Keratinocyte (primary cell): ENCODE measurements around the gene GRAMD4. TPM values are rescaled to one million over a fixed set of nuclear protein-coding genes. Genes with fewer than 3 reads are reported as not detected.

Source experiments
- DNase-seq: peaks from one replicate; pipeline ENCODE4 v3.0.0-alpha.2; 2011; ENCODE audit warnings: low read depth, missing footprints, low spot score
- FAIRE-seq: peaks from 2 replicates; lab custom pipeline; 2011; peaks lifted over from hg19 to GRCh38; lab: Jason Lieb, UNC
- H2AFZ ChIP-seq: 2 replicates; pipeline ENCODE4 v1.6.0; 2012; ENCODE audit warnings: low read length, control low read depth, inconsistent platforms; ENCODE audit not compliant: control insufficient read depth
- H3K27ac ChIP-seq: 2 replicates; pipeline ENCODE4 v1.5.1; 2011; ENCODE audit warnings: low read length; ENCODE audit not compliant: control insufficient read depth, insufficient read depth
- H3K27me3 ChIP-seq: 3 replicates; pipeline ENCODE4 v1.6.0; 2011; ENCODE audit warnings: low read length; ENCODE audit not compliant: control insufficient read depth, insufficient read depth; ENCODE audit errors: extremely low read depth
- H3K36me3 ChIP-seq, 2 experiments: 2 replicates in 1 of 2; 3 replicates in 1 of 2; pipeline ENCODE4 v1.5.1; 2011; ENCODE audit warnings: low read length in 2 of 2, mild to moderate bottlenecking in 1 of 2; ENCODE audit not compliant: control insufficient read depth in 2 of 2, insufficient read depth in 2 of 2; ENCODE audit errors: extremely low read depth in 1 of 2
- H3K4me1 ChIP-seq: 3 replicates; pipeline ENCODE4 v1.5.1; 2011; ENCODE audit warnings: low read length; ENCODE audit not compliant: control insufficient read depth, insufficient read depth; ENCODE audit errors: extremely low read depth
- H3K4me2 ChIP-seq: 3 replicates; pipeline ENCODE4 v1.6.0; 2011; ENCODE audit warnings: low read depth, low read length; ENCODE audit not compliant: control insufficient read depth, insufficient read depth; ENCODE audit errors: extremely low read depth
- H3K4me3 ChIP-seq, 3 experiments: fragments of 200-600 bp in 1 of 3; sonication (generic) in 1 of 3; 2 replicates in 2 of 3; 3 replicates in 1 of 3; pipeline ENCODE4 v1.5.1; 2011 to 2016; ENCODE audit warnings: low read length in 3 of 3, mild to moderate bottlenecking in 3 of 3, control low read depth in 2 of 3, inconsistent platforms in 1 of 3, low read depth in 1 of 3, mixed read lengths in 1 of 3, mixed run types in 1 of 3, moderate library complexity in 1 of 3; ENCODE audit not compliant: control insufficient read depth in 2 of 3, insufficient read depth in 2 of 3; ENCODE audit errors: extremely low read depth in 1 of 3
- H3K79me2 ChIP-seq: 2 replicates; pipeline ENCODE4 v1.6.0; 2012; ENCODE audit warnings: low read length; ENCODE audit not compliant: control insufficient read depth, insufficient read depth
- H3K9ac ChIP-seq: 3 replicates; pipeline ENCODE4 v1.6.0; 2011; ENCODE audit warnings: low read length; ENCODE audit not compliant: control insufficient read depth, insufficient read depth; ENCODE audit errors: extremely low read depth
- H3K9me1 ChIP-seq: 3 replicates; pipeline ENCODE4 v1.6.0; 2011; ENCODE audit warnings: low read length; ENCODE audit not compliant: control insufficient read depth, insufficient read depth; ENCODE audit errors: extremely low read depth
- H3K9me3 ChIP-seq: 2 replicates; pipeline ENCODE4 v1.5.1; 2012; ENCODE audit warnings: low read depth, low read length; ENCODE audit not compliant: control insufficient read depth
- H4K20me1 ChIP-seq: 3 replicates; pipeline ENCODE4 v1.6.0; 2011; ENCODE audit warnings: low read length; ENCODE audit not compliant: control insufficient read depth, insufficient read depth; ENCODE audit errors: extremely low read depth
- EZH2 ChIP-seq: IDR thresholded peaks from one replicate; pipeline ENCODE4 v1.6.1; 2012; ENCODE audit warnings: inconsistent platforms, mild to moderate bottlenecking, low read length, moderate library complexity
- dilution Hi-C: fragments of 300-500 bp; cut with MboI; formaldehyde crosslinking; loops from one replicate; pipeline ENCODE4 v1.7.0; 2020; ENCODE audit warnings: low sequenced_read_pairs; ENCODE audit not compliant: extremely low pct_ligation_motif_present
- polyA plus RNA-seq, 5 experiments: library from polyadenylated mRNA; depleted of rRNA in 3 of 5; stranded (reverse) in 3 of 5; stranded (forward) in 1 of 5; unstranded in 1 of 5; fragments of >200 nt; gene quantifications; 1 replicate in 1 of 5; 2 replicates in 3 of 5; 3 replicates in 1 of 5; pipeline versions ENCODE4 v1.2.1 to v1.2.3, GENCODE V29; 2011 to 2012; ENCODE audit warnings: missing spikeins in 2 of 5, low read depth in 1 of 5, low replicate concordance in 1 of 5
- TF ChIP-seq, protein P1 (sequence below), 3 experiments: IDR thresholded peaks in 1 of 3; conservative IDR thresholded peaks in 1 of 3; optimal IDR thresholded peaks in 1 of 3; 2 replicates in 2 of 3; 3 replicates in 1 of 3; pipeline versions ENCODE3 to v1.5.1; 2011; ENCODE audit warnings: low read length in 3 of 3, mild to moderate bottlenecking in 3 of 3, moderate library complexity in 2 of 3, control low read depth in 1 of 3, inconsistent platforms in 1 of 3; ENCODE audit not compliant: insufficient read depth in 2 of 3; ENCODE audit errors: extremely low read depth in 1 of 3

GRAMD4 gene
- polyA plus RNA-seq, 1 donor (not counting 4 experiments of a cell fraction or from before 2014, with no cell fraction given) = 17.3 TPM

DNA sequence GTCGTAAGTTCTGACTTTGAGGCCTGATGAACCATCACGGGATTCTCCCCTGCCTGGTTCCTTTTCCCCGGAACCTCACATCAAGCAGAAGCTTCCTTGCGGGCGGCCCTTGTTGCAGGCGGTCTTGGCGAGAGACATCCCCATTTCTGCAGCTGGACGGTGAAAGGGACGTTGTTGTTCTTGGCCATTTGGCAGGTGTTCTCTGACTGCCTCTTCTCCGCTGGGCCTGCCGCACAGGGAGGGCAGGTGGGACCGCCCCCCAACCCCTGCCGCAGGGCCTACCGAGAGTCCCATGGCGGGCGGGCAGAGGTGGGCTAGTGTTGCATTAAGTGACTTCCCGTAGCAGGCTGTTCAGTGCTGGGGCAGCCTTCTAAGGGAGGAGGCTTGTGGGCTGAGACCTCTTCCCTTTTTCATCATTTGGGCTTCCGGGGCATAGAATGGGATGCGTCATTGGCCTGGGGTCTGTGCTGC is 26.9 kb upstream of the GRAMD4 start:
- dilution Hi-C loops = no loop called here

DNA sequence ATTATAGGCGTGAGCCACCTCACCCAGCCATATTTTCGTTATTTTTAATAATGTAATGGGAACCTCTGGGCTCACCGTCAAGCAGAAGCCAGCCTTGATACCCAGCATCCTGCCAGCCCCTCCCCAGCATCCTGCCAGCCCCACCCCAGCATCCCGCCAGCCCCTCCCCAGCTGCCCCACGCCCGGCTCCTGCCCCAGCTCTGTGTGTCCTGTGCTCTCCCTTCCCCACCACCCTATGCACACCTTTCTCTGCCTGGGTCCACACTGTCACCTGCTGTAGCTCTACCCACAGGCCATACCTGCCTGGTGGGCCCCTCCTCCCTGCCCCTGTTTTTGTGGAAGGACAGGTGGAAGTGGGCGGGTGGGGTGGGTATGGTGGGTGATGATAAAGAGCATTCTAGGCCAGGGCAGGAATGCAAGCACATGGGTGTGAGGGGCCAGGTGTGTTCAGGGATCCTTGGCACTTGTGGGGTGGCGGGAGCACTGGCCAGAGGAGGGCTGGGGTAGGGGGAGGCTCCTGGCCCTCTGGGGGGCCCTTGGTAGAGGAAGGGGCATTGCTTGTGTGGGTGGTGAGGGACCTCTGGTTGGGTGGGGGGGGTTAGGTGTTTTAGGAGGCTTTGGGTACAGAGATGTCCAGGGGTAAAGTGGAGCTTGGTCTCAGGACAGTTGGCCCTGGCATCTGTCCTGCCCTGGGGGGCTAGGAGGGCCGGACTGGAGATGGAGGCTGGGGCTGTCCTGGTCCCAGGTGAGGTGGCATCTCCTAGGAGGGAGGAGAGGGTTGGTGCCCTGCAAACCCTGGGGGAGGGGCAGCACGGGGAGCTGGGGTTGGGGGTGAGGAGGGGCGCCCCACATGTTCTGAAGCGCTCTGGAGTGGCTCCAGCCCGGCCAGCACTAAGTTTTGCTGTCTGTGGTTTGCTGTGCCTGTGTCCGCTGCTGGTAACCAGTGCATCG is 25.9 kb upstream of the GRAMD4 start:
- H3K27me3 ChIP-seq = peaks cover 5% of the 10 kb centered on the region
- no peaks in the 10 kb centered on the region for H3K79me2 ChIP-seq
- H3K4me1 ChIP-seq = peaks cover 2% of the 10 kb centered on the region
- no peaks in the 10 kb centered on the region for H3K36me3 ChIP-seq
- dilution Hi-C loops = no loop called here
- no peak overlapping the region for H2AFZ ChIP-seq
- no peaks in the 10 kb centered on the region for H4K20me1 ChIP-seq
- no peaks in the 10 kb centered on the region for H3K9me3 ChIP-seq
- FAIRE-seq = no peak
- no peak overlapping the region for H3K27ac ChIP-seq
- H3K9me1 ChIP-seq = no peaks in the 10 kb centered on the region
- DNase-seq = no peak
- TF ChIP-seq EZH2 = no peak
- TF ChIP-seq, protein P1, sequence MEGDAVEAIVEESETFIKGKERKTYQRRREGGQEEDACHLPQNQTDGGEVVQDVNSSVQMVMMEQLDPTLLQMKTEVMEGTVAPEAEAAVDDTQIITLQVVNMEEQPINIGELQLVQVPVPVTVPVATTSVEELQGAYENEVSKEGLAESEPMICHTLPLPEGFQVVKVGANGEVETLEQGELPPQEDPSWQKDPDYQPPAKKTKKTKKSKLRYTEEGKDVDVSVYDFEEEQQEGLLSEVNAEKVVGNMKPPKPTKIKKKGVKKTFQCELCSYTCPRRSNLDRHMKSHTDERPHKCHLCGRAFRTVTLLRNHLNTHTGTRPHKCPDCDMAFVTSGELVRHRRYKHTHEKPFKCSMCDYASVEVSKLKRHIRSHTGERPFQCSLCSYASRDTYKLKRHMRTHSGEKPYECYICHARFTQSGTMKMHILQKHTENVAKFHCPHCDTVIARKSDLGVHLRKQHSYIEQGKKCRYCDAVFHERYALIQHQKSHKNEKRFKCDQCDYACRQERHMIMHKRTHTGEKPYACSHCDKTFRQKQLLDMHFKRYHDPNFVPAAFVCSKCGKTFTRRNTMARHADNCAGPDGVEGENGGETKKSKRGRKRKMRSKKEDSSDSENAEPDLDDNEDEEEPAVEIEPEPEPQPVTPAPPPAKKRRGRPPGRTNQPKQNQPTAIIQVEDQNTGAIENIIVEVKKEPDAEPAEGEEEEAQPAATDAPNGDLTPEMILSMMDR (optimal IDR thresholded peaks at IDR 0.05 in 1 of 3, IDR thresholded peaks at IDR 0.05 in 1 of 3, conservative IDR thresholded peaks at IDR 0.05 in 1 of 3; ENCODE audit: extremely low read depth in 1 of 3, insufficient read depth in 2 of 3, low read length in 3 of 3) = no peak
- no peak overlapping the region for H3K4me2 ChIP-seq
- no peak overlapping the region for H3K9ac ChIP-seq
- H3K4me3 ChIP-seq = no peak overlapping the region

More for the DNA sequence above, 26.9 kb upstream of the GRAMD4 start:
- peaks cover 2% of the 10 kb centered on the region for H3K4me1 ChIP-seq
- H3K9ac ChIP-seq = no peak overlapping the region
- no peaks in the 10 kb centered on the region for H3K27me3 ChIP-seq
- H3K9me1 ChIP-seq = no peaks in the 10 kb centered on the region
- no peak overlapping the region for H3K27ac ChIP-seq
- no peak for DNase-seq
- no peaks in the 10 kb centered on the region for H3K79me2 ChIP-seq
- H4K20me1 ChIP-seq = no peaks in the 10 kb centered on the region
- no peak overlapping the region for H3K4me2 ChIP-seq
- TF ChIP-seq, protein P1 (optimal IDR thresholded peaks at IDR 0.05 in 1 of 3, IDR thresholded peaks at IDR 0.05 in 1 of 3, conservative IDR thresholded peaks at IDR 0.05 in 1 of 3; ENCODE audit: extremely low read depth in 1 of 3, insufficient read depth in 2 of 3, low read length in 3 of 3) = no peak
- TF ChIP-seq EZH2 = no peak
- no peaks in the 10 kb centered on the region for H3K36me3 ChIP-seq
- FAIRE-seq = no peak
- no peaks in the 10 kb centered on the region for H3K9me3 ChIP-seq
- H2AFZ ChIP-seq = no peak overlapping the region
- no peak overlapping the region for H3K4me3 ChIP-seq
